HG03103 (cell line): ENCODE measurements around the gene SULT1C4.
"Not testable (repeated sequence)": the region's sequence is repeated elsewhere in the genome, so short reads cannot be mapped to it uniquely, and the experiment has no call there.

Experiments used
- ATAC-seq: cut with Tn5 transposase; IDR thresholded peaks from one replicate; pipeline ENCODE4 v1.9.1; 2021; ENCODE audit warnings: low read depth; ENCODE audit not compliant: unreplicated experiment

Gene SULT1C4

GRCh38 chr2:108412995-108413710 lies 35.4 kb downstream of the SULT1C4 start:
- no peak for ATAC-seq

- no peak for ATAC-seq
Observed at GRCh38 chr2:108413711-108414095, 35.9 kb downstream of the SULT1C4 start.

GRCh38 chr2:108414256-108414876 lies 36.6 kb downstream of the SULT1C4 start:
- no peak for ATAC-seq

GRCh38 chr2:108414945-108415344 lies 37.2 kb downstream of the SULT1C4 start:
- no peak for ATAC-seq

GRCh38 chr2:108417254-108417653 lies 39.5 kb downstream of the SULT1C4 start:
- ATAC-seq = no peak

GRCh38 chr2:108418416-108418815 lies 40.7 kb downstream of the SULT1C4 start:
- ATAC-seq = no peak

GRCh38 chr2:108423067-108423466 lies 45.3 kb downstream of the SULT1C4 start:
- no peak for ATAC-seq

- no peak for ATAC-seq
Observed at GRCh38 chr2:108423502-108424251, 45.9 kb downstream of the SULT1C4 start.

GRCh38 chr2:108428286-108429009 lies 50.7 kb downstream of the SULT1C4 start:
- ATAC-seq = no peak

GRCh38 chr2:108435578-108435977 lies 57.8 kb downstream of the SULT1C4 start:
- ATAC-seq = not testable (repeated sequence)

- ATAC-seq = no peak
Observed at GRCh38 chr2:108436976-108437375, 59.2 kb downstream of the SULT1C4 start.
